Left lung (tissue), 10 donors: ENCODE data around the gene UBP1. TPM values are rescaled to one million over a fixed set of nuclear protein-coding genes. Genes with fewer than 3 reads are reported as not detected.
"Not testable (repeated sequence)": the region's sequence is repeated elsewhere in the genome, so short reads cannot be mapped to it uniquely, and the experiment has no call there.

Experiments used
- ATAC-seq: fragments of 200-7000 bp; cut with Tn5 transposase; one replicate; pipeline ENCODE4 v1.9.1; 2020; ENCODE audit warnings: moderate library complexity
- DNase-seq, 4 donors: peaks; one replicate each; pipeline ENCODE4 v3.0.0-alpha.2; 2013 to 2020
- H3K27ac ChIP-seq, 2 donors: fragments of 200-600 bp; sonication (generic) in 1 of 2; one replicate each; pipeline versions ENCODE4 v1.5.0 to v1.8.0; 2020 to 2021
- H3K27me3 ChIP-seq, 2 donors: fragments of 200-600 bp; sonication (generic) in 1 of 2; one replicate each; pipeline versions ENCODE4 v1.5.0 to v1.8.0; 2020 to 2021
- H3K36me3 ChIP-seq, 2 donors: fragments of 200-600 bp; sonication (generic) in 1 of 2; one replicate each; pipeline versions ENCODE4 v1.5.0 to v1.8.0; 2020 to 2021
- H3K4me1 ChIP-seq, 2 donors: fragments of 200-600 bp; one replicate each; pipeline ENCODE4 v1.8.0; 2021
- H3K4me3 ChIP-seq, 2 donors: fragments of 200-600 bp; sonication (generic) in 1 of 2; one replicate each; pipeline versions ENCODE4 v1.5.0 to v1.8.0; 2020 to 2021; ENCODE audit warnings: mild to moderate bottlenecking in 1 of 2
- H3K9me3 ChIP-seq, 2 donors: fragments of 200-600 bp; sonication (generic) in 1 of 2; one replicate each; pipeline versions ENCODE4 v1.5.0 to v1.8.0; 2020 to 2021
- intact Hi-C, 2 donors: fragments of 100-400 bp; cut with DNase I; formaldehyde crosslinking; loops; one replicate each; pipeline versions ENCODE4 v1.11.2 to v1.14.2; 2022
- polyA plus RNA-seq, 6 donors: library from polyadenylated mRNA; unstranded; fragments of 120-200 nt; gene quantifications; one replicate each; pipeline ENCODE4 v1.2.1, GENCODE V29; 2013; ENCODE audit not compliant: insufficient read length in 6 of 6
- total RNA-seq, 2 donors: library from RNA; stranded (reverse); fragmentation: NEBNext Ultra II Directional; extraction: Animal tissue kit (Norgen Biotek cat#: 25700); gene quantifications; one replicate each; pipeline ENCODE4 v1.2.1, GENCODE V29; 2021
- TF ChIP-seq, protein P1 (sequence below), 2 donors: fragments of 200-600 bp; sonication (generic) in 1 of 2; IDR thresholded peaks; one replicate each; pipeline versions ENCODE4 v1.5.0 to v1.8.0; 2021; ENCODE audit warnings: antibody characterized with exemption in 2 of 2
- donor health status: DM: no; HTN: yes; CAD: no.
- donor health status: DM: no; HTN: no; CAD: no.

The UBP1 gene
- total and polyA plus RNA-seq, 8 donors = 60.9 to 135 (median 124) TPM

DNA sequence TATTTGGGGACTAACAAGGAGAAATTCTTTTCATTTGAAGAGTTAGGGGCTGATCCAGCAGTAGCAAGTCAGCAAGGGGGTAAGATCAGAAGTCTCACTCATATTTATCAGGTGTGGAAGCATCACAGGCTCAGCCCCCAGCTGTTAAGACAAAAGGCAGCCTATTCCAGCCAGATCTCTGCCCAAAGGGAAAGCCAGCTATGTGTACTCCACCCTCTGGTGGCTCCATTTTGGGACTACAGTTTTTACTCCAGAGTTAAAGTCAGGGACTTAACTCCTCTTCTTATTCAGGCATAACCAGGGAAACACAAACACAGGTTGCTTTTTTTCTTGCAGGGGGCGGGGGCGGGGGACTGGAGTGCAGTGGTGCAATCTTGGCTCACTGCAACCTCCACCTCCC, 19.2 kb downstream of the UBP1 start:
- H3K27ac ChIP-seq = no peak overlapping the region
- DNase-seq (no peak), ATAC-seq (no peak)
- intact Hi-C loops = no loop called here
- H3K4me3 ChIP-seq = no peak overlapping the region
- peaks cover 0 to 44% of the 10 kb centered on the region in 2 donors for H3K4me1 ChIP-seq
- H3K36me3 ChIP-seq = peaks cover 0 to 67% of the 10 kb centered on the region in 2 donors
- TF ChIP-seq, protein P1, sequence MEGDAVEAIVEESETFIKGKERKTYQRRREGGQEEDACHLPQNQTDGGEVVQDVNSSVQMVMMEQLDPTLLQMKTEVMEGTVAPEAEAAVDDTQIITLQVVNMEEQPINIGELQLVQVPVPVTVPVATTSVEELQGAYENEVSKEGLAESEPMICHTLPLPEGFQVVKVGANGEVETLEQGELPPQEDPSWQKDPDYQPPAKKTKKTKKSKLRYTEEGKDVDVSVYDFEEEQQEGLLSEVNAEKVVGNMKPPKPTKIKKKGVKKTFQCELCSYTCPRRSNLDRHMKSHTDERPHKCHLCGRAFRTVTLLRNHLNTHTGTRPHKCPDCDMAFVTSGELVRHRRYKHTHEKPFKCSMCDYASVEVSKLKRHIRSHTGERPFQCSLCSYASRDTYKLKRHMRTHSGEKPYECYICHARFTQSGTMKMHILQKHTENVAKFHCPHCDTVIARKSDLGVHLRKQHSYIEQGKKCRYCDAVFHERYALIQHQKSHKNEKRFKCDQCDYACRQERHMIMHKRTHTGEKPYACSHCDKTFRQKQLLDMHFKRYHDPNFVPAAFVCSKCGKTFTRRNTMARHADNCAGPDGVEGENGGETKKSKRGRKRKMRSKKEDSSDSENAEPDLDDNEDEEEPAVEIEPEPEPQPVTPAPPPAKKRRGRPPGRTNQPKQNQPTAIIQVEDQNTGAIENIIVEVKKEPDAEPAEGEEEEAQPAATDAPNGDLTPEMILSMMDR (IDR thresholded peaks at IDR 0.05) = no peak
- H3K27me3 ChIP-seq = no peaks in the 10 kb centered on the region
- no peaks in the 10 kb centered on the region for H3K9me3 ChIP-seq

DNA sequence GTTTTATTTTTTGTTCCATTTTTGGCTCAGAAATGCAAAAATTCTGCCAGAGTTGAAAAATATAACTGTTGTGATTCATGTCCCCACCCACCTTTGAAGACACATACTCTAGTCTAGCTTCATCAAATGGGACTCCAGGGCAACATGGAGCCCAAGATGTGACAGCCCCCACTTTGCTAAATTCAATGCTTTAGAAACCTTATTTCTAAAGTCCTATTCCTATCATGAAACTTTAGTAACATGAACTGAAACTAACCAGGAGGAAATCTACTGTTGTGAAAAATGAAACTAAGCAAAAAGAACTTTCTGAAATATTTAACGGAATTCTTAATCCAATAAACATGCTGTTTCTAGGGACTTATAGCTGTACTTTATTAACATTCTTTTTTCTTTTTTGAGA, 20.3 kb downstream of the UBP1 start:
- Histone ChIP-seq H3K36me3 (peaks cover 0 to 66% of the 10 kb centered on the region in 2 donors), H3K4me1 (peaks cover 0 to 36% of the 10 kb centered on the region in 2 donors), H3K27ac (peak overlapping the region in 1 of 2 donors; percentile 30), H3K9me3 (no peaks in the 10 kb centered on the region), H3K4me3 (no peak overlapping the region), H3K27me3 (no peaks in the 10 kb centered on the region)
- TF ChIP-seq, protein P1 (IDR thresholded peaks at IDR 0.05) = no peak
- intact Hi-C loops = no loop called here
- no peak for ATAC-seq
- no peak for DNase-seq

DNA sequence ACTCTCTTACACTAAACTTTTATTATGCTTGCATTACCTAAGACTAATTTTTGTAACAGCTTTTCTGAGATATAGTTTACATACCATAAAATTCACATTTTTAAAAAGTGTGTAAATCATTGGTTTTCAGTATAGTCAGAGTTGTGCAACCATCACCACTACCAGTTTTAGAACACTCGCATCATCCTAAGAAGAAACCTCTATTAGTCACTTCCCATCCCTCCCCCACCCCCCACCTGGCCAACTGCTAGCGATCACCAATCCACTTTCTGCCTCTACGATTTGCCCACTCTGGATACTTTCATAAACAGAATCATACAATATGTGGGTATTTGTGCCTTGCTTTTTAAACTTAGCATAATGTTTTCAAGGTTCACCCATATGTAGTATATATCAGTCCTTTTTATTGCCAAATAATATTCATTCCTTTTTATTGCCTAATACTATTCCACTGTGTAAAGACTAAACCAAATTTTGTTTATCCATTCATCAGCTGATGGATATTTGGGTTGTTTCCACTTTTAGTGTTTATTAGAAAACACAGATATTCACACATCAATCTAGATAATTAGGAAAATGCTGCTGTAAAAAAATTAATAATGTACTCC, 23.0 kb downstream of the UBP1 start:
- peaks cover 0 to 27% of the 10 kb centered on the region in 2 donors for H3K4me1 ChIP-seq
- TF ChIP-seq, protein P1 (IDR thresholded peaks at IDR 0.05) = no peak
- DNase-seq (no peak), ATAC-seq (no peak)
- no peaks in the 10 kb centered on the region for H3K9me3 ChIP-seq
- peak overlapping the region in 1 of 2 donors; percentile 28 for H3K27ac ChIP-seq
- peaks cover 0 to 60% of the 10 kb centered on the region in 2 donors for H3K36me3 ChIP-seq
- no peaks in the 10 kb centered on the region for H3K27me3 ChIP-seq
- no peak overlapping the region for H3K4me3 ChIP-seq
- intact Hi-C loops = no loop called here

- H3K27me3 ChIP-seq, H3K9me3 ChIP-seq, intact Hi-C loops, DNase-seq, H3K4me1 ChIP-seq, H3K27ac ChIP-seq, ATAC-seq, H3K4me3 ChIP-seq: not testable (repeated sequence)
- peaks cover 7 to 84% of the 10 kb centered on the region in 2 donors for H3K36me3 ChIP-seq
Measured at GRCh38 chr3:33410816-33411215, 29.4 kb downstream of the UBP1 start.

DNA sequence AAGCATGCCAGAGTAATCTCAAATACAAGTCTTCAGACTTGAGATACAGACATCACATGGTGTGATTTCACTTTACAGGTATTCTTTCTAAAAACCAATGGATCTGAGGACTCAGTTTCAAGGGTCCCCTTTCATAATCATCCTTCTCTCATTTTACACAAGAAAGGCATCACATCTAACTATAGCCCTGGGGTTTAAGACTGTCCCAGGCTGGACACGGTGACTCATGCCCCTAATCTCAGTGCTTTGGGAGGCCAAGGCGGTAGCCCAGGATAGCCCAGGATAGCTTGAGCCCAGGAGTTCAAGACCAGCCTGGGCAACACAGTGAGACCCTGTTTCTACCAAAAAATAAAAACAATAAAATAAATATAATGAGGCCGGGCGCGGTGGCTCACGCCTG, 36.4 kb downstream of the UBP1 start:
- Histone ChIP-seq H3K36me3 (peaks cover 6 to 96% of the 10 kb centered on the region in 2 donors), H3K27me3 (no peaks in the 10 kb centered on the region), H3K9me3 (no peaks in the 10 kb centered on the region), H3K4me1 (no peaks in the 10 kb centered on the region), H3K4me3 (no peak overlapping the region), H3K27ac (no peak overlapping the region)
- DNase-seq (no peak), ATAC-seq (no peak)
- TF ChIP-seq, protein P1 (IDR thresholded peaks at IDR 0.05) = no peak
- intact Hi-C loops = no loop called here

- Histone ChIP-seq H3K4me3 (no peak overlapping the region), H3K9me3 (no peaks in the 10 kb centered on the region), H3K4me1 (no peaks in the 10 kb centered on the region), H3K36me3 (peaks cover 2 to 96% of the 10 kb centered on the region in 2 donors), H3K27ac (no peak overlapping the region), H3K27me3 (no peaks in the 10 kb centered on the region)
- no peak for DNase-seq
- TF ChIP-seq, protein P1 (IDR thresholded peaks at IDR 0.05) = no peak
- no peak for ATAC-seq
- intact Hi-C loops = no loop called here
Measured at GRCh38 chr3:33402936-33403335, 37.3 kb downstream of the UBP1 start.
